ENCODE data around the gene SLC44A4.

- TF ChIP-seq POLR2AphosphoS5 (IDR thresholded peaks at IDR 0.05; ENCODE audit: borderline replicate concordance, low read depth, low read length) (no peak), EZH2 (IDR thresholded peaks at IDR 0.05) (no peak), FOXP2 (optimal IDR thresholded peaks at IDR 0.05; ENCODE audit: control extremely low read depth, extremely low read length, insufficient read depth) (no peak)
These were observed 10.7 kb upstream of the SLC44A4 start for GRCh38 chr6:31889331-31889972.
